HG03460 (cell line): Measurements from ENCODE around the gene PDLIM7.

Experiments used
- ATAC-seq: cut with Tn5 transposase; IDR thresholded peaks from one replicate; pipeline ENCODE4 v1.9.1; 2021; ENCODE audit not compliant: unreplicated experiment

The PDLIM7 gene

DNA sequence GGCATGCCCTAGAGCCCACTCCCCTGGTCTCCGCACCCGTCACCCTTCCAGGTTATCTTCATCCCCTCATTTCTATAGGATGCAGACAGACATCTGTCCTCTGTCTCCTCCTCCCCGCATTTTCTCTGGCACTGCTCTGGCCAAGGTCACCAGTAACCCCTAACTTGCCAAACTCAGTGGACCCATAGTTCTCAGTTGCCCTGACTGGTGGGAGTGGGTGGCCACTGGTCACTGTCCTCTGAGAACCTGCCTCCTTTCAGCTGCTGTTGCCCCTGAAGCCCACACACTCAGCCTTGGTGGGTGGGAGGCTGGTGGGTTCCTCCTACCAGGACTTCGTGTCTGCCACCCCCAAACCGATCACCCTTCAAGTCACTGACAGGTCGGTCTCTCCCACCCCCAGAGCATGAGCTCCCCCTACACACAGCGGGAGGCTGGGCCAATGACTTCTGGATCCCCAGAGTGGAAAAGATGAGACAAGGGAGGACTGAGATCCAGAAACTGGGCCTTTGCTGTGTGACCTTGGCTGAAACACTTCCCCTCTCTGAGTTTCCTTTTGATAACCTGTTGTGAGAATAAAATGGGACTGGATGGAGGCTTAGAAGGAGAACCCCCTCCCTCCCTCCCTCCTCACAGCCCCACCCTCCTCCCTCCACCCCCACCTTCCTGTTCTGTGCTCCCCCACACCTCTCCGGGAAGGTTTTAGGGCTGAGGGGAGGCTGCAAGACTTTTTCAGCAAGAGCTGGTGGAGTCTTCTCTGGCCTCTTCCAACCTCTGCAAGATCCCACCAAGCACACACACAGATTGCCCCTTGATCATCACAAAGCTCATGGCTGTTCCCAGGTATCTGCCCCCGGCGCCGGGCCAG lies 21.6 kb downstream of the PDLIM7 start:
- no peak for ATAC-seq

DNA sequence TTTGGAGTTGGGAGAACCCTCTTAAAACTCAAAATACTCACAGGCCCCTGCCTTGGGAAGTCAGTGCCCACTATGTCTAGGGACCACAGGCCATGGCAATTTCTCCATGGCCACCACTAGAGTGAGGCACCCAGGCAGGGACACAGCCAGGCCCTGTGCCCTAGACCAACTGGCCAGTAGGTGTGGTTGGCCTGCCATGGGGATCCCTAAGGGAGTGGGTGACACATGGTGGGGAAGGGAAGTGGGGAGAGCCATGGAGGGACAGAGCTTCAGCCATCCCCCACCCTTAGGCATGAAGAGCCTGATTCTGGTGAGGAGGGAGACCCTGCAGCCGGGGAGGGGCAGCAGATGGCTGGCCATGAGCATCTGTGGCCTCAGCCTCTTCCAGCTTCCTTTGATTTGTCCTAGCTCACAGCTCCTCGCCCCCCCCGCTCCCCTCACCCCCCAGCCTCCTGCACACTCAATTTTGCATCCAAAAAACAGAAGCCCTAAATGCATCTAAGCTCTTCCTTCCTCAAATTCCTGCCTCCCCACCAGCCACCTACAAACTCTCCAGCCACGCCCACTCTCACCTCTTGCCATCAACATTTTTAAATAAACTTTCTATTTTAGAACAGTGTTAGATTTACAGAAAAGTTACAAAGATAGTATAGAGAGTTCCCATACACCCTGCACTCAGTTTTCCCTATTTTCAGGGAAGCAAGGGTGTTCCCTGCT lies 22.4 kb downstream of the PDLIM7 start:
- ATAC-seq: no peak

- no peak for ATAC-seq
Observed at GRCh38 chr5:177474002-177474476, 23.4 kb downstream of the PDLIM7 start.

GRCh38 chr5:177473443-177474001 lies 23.9 kb downstream of the PDLIM7 start, which contains the start of gene DBN1:
Gene DBN1, minus strand, starts transcription at chr5:177473634. Its CDS starts 113 bp downstream, at chr5:177473521.
- no peak for ATAC-seq

DNA sequence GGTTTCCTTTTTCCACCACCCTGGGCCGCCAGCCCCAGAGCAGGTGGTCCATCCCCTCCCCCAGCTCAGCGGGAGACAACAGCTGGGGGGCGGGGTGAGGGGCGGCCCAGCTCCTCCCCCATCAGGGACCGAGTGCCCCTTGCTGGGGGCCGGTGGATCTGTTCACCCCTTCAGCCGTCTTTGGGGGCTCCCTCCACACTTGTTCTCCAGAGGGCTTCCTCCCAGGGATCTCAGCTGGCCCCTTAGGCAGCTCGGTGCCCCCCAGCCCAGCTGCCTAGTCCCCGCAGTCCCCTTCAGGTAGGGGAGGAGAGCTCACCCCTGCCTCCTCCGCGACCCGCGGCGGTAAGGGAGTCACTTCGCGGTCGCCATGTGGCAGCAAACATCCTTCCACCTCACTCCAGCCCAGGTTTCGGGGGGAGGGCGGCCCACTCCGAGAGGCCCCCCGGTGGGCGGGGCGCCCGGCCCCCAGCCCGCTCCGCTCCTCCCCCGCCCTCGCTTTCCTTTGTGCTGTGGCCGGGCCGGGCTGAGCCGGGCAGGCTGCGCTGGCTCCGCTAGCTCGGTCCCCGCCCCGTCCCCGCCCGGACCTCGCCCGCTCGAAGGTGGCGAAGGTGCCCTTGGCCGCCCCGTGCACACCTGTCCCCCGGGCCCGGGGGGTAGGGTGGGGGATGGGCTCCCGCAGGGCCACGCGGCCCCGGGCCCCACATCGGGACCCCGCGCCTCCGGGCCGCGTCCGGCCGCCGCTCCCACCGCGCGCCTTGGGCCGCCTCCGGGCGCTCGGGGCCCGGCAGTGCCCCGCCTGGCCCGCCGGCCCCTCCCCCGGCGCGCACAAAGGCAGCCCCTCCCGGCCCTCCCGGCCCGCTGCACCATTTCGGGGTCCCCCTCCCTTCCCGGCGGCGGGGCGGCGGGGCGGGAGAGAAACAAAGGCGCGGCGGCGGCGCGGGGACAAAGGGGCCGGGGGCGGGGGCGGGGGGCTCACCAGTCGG lies 24.7 kb downstream of the PDLIM7 start:
- peak; percentile 48 for ATAC-seq

GRCh38 chr5:177471610-177472356 lies 25.6 kb downstream of the PDLIM7 start:
- no peak for ATAC-seq

DNA sequence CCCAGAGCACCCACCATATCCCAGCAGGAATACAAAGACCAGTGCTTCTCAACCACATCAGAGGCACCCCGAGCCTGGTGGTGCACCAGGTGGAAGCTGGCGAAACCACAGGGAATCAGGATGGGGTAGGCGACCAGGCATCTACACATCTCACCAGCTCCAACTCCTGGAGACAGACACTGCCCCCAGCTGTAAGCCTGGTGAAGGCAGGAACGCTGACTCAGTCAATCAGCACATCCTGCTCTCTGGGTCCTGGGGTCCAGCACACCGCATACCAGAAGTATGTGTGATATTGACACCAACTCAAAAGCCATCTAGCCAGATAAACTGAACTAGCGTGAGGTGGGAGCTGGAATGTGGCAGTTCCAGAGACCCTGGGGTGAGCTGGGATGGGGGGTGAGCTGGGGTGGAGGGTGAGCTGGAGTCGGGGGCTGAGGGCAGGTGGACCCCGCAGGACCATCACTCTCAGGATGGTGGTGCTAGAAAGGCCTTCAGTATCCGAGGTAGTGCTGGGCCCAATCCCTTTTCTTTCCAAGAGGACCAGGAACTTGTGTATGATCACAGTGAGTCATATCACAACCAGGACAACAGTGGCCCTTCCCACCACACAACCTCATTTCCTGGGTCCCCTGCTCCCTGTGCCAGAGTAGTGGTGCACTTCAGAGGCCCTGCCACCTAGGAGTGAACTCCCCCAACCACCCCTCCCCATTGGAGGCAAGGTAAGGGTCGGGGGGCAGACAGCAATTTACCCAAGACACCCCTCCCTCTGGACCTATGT lies 26.5 kb downstream of the PDLIM7 start:
- no peak for ATAC-seq

DNA sequence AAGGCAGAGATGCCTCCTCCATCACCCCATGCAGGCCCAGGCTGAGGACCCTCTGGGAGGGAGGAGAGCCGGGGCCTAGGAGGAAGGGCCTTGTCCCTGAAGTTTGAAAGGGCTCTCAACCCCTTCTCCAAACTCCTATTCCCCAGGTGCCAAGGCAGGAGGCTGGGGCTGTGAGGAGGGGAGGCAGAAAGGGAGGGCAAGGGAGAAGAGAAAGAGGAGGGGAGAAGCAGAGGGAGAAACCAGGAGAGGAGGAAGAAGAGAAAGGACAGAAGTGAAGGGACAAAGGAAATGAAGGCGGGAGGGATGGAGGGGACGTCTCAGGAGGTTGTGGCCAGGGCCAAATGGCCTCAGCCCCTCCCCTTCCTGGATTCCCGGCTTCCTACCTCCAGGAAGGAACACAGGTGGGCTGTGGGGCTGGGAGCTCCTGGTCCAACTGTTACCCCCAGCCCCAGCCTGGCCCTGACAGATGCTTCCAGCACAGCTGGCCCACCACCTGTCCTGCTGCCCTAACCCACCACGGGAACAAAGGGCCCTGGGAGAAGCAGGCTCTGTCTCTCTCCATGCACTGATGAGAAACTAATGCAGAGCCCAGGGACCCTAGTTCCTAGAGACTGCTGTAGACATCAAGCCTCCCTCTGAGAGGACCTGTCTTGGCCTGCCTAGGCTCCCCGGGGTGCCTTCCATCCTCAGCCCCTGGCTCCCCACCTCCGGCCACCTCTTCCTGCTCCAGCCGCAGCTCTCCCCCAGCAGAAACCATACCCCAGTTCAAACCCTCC lies 27.5 kb downstream of the PDLIM7 start:
- no peak for ATAC-seq

- ATAC-seq: no peak
Observed at GRCh38 chr5:177468685-177469628, 28.4 kb downstream of the PDLIM7 start.

DNA sequence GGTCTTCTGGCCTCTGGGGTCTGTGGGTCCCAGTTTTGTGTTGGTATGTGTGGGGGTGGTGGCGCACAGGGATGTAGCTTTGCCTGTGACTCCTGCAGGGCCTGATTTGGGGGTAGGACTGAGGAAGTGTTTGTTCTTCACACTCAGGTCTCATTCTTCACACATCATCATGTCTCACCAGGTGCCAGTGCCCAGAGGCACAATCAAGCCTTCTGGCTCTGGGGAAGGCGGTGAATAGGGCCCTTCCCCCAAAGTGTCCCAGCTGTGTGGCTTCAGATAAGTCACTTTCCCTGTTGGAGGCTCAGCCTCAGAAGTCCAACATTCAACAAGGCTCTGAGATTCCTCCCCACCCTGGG lies 29.1 kb downstream of the PDLIM7 start:
- no peak for ATAC-seq

- no peak for ATAC-seq
Observed at GRCh38 chr5:177467436-177467835, 30.0 kb downstream of the PDLIM7 start.

DNA sequence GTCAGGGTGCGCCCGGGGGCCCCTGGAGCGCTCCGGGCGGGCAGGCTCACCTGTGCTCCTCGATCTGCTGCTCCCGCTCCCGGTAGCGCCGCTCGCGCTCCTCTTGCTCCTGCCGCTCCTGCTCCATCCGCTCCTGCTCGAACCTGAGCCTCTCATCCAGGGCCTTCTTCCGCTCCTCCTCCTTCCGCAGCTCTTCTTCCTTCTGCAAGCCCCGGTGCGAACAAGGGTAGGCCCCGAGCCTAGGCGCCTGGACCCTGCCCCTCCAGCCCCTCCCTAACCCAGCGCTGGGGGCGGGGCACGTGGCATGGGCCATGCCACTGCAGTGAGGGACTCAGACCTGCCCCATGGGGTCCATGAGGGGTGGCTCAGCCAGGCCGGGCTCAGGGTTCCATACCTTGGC lies 30.5 kb downstream of the PDLIM7 start:
- ATAC-seq: no peak

- no peak for ATAC-seq
Observed at GRCh38 chr5:177465044-177465443, 32.4 kb downstream of the PDLIM7 start.

GRCh38 chr5:177462021-177462670 lies 35.3 kb downstream of the PDLIM7 start:
- ATAC-seq: no peak

DNA sequence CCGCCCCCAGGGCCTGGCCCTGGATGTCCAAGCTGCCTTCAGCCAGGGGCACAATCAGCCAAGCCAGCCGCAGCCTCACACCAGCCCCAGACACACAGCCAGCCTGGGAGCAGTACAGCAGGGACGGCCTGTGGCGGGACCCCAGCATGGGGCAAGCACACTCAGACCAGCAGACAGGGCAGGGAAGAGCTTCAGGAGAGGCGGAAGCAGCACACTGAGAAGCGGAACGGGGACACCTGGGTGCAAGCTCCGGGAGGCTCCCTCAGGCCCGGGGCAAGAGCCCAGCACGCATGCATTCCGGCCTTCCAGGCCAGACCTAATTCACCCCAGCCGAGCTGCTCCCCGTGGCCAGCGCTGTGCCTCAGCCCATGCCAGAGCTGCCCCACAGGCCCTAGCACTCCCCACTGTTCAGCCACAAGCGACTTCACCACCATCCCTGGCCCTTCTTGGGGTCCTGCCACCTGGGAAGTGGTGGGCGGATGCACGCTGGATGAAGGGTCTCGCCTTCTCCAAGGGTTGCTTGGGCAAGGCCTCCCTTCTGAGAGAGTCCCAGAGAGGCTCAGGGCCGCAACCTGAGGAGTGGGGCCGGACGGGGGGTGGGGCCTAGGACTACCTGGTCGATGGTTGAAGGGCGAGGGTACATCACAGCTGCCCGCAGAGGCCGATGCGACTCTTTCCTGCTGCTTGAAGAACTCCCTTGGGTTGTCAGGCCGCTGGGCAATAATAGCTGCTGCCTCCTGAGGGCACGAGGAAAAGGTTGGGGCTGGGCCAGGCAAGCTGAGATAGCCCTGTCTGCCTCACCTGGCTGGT lies 37.4 kb downstream of the PDLIM7 start:
- no peak for ATAC-seq

- no peak for ATAC-seq
Observed at GRCh38 chr5:177459357-177459756, 38.0 kb downstream of the PDLIM7 start.
